GM23248 (cell line): ENCODE measurements around the gene WDFY1. TPM values are rescaled to one million over a fixed set of nuclear protein-coding genes. Genes with fewer than 3 reads are reported as not detected.

Source experiments
- DNase-seq: peaks from one replicate; pipeline ENCODE4 v3.0.0-alpha.2; 2015
- H2AFZ ChIP-seq: fragments of 200-600 bp; sonication (generic); 2 replicates; pipeline ENCODE4 v1.6.1; 2016; ENCODE audit warnings: antibody characterized with exemption
- H3F3A ChIP-seq: fragments of 200-600 bp; sonication (generic); 2 replicates; pipeline ENCODE4 v1.6.1; 2016; ENCODE audit warnings: mild to moderate bottlenecking, antibody characterized with exemption, mixed run types; ENCODE audit not compliant: insufficient read depth
- H3K27ac ChIP-seq: fragments of 200-600 bp; sonication (generic); 2 replicates; pipeline ENCODE4 v1.5.1; 2016; ENCODE audit warnings: mild to moderate bottlenecking
- H3K27me3 ChIP-seq: fragments of 200-600 bp; sonication (generic); replicated peaks from 2 replicates; pipeline ENCODE4 v1.6.1; 2016; ENCODE audit warnings: mild to moderate bottlenecking; ENCODE audit not compliant: insufficient read depth
- H3K36me3 ChIP-seq: fragments of 200-600 bp; sonication (generic); 2 replicates; pipeline ENCODE4 v1.6.1; 2016; ENCODE audit warnings: low read depth, mild to moderate bottlenecking
- H3K4me1 ChIP-seq: fragments of 200-600 bp; sonication (generic); 2 replicates; pipeline ENCODE4 v1.6.1; 2016; ENCODE audit warnings: mild to moderate bottlenecking; ENCODE audit not compliant: insufficient read depth
- H3K4me2 ChIP-seq: fragments of 200-600 bp; sonication (generic); one replicate; pipeline ENCODE4 v1.6.1; 2016; ENCODE audit warnings: mild to moderate bottlenecking; ENCODE audit not compliant: unreplicated experiment
- H3K4me3 ChIP-seq: fragments of 200-600 bp; sonication (generic); 2 replicates; pipeline ENCODE4 v1.5.1; 2016; ENCODE audit warnings: mild to moderate bottlenecking
- H3K79me2 ChIP-seq: fragments of 200-600 bp; sonication (generic); 2 replicates; pipeline ENCODE4 v1.6.1; 2016; ENCODE audit warnings: mild to moderate bottlenecking; ENCODE audit not compliant: insufficient read depth
- H3K9ac ChIP-seq: fragments of 200-600 bp; sonication (generic); 2 replicates; pipeline ENCODE4 v1.6.1; 2016; ENCODE audit warnings: mild to moderate bottlenecking
- H3K9me2 ChIP-seq: fragments of 200-600 bp; sonication (generic); 2 replicates; pipeline ENCODE4 v1.6.1; 2016; ENCODE audit warnings: mixed run types, mild to moderate bottlenecking, moderate library complexity; ENCODE audit not compliant: insufficient read depth
- H3K9me3 ChIP-seq: fragments of 200-600 bp; sonication (generic); one replicate; pipeline ENCODE4 v1.6.1; 2017; ENCODE audit warnings: low read depth
- H4K20me1 ChIP-seq: fragments of 200-600 bp; sonication (generic); 2 replicates; pipeline ENCODE4 v1.6.0; 2016; ENCODE audit not compliant: insufficient read depth
- EZH2 ChIP-seq: fragments of 200-600 bp; sonication (generic); IDR thresholded peaks from 2 replicates; pipeline ENCODE4 v1.6.1; 2018; ENCODE audit warnings: antibody characterized with exemption, mild to moderate bottlenecking; ENCODE audit not compliant: insufficient read depth, poor library complexity, severe bottlenecking
- EZH2phosphoT487 ChIP-seq: fragments of 200-600 bp; sonication (generic); IDR thresholded peaks from 2 replicates; pipeline ENCODE4 v1.6.1; 2018; ENCODE audit warnings: antibody characterized with exemption, moderate library complexity, mild to moderate bottlenecking, low read depth; ENCODE audit not compliant: insufficient read depth
- WGBS, 2 experiments: methylation state at CpG; one replicate each; pipeline ENCODE4 v1.1.6; 2015 to 2017; ENCODE audit warnings: low lambda C conversion rate in 2 of 2, low coverage in 1 of 2; ENCODE audit errors: missing lambda C conversion rate in 2 of 2; 5-methylcytosine and 5-hydroxymethylcytosine counted together
- in situ Hi-C: fragments of 300-500 bp; cut with MboI; formaldehyde crosslinking; loops from 2 replicates; pipeline ENCODE4 v1.15.0; 2020
- polyA plus RNA-seq: library from polyadenylated mRNA; unstranded; fragments of >200 nt; fragmentation: Nextera tagmentation; extraction: Ambion mirVana; gene quantifications from 2 replicates; pipeline ENCODE4 v1.2.1, GENCODE V29; 2016
- total RNA-seq: library from RNA; depleted of rRNA; stranded (reverse); fragments of >200 nt; shearing (Covaris generic); gene quantifications from 2 replicates; pipeline ENCODE4 v1.2.3, GENCODE V29; 2014

The WDFY1 gene
- total and polyA plus RNA-seq, 2 experiments from 2014 or later: 65.1 to 81.2 TPM

DNA sequence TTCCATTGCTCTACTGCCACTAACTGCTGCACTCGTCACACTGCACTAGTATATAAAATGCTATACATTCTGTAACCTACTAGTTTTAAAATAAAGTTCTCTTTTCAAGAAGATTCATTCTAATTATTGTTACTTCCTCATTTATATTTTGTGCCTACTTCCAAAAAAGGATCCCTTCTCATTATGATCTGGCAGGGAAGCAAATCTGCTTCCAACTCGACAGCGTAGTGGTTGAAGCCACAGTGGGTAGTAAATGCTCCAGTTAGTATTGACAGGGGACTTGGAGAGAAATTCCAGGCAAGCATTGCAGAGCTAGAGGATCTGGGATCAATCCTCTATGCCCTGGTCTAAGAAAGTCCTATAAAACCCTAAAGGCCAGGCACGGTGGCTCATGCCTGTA is 54.4 kb downstream of the WDFY1 start:
- Histone ChIP-seq H3K79me2 (peaks cover 4% of the 10 kb centered on the region; the same call in 1 of the 2 replicates), H3K4me3 (no peak overlapping the region), H3K9ac (no peak overlapping the region), H3K4me2 (no peak overlapping the region), H4K20me1 (no peaks in the 10 kb centered on the region), H3K27ac (no peak overlapping the region), H3K9me2 (no peaks in the 10 kb centered on the region), H3K9me3 (no peaks in the 10 kb centered on the region), H3K27me3 (no peaks in the 10 kb centered on the region), H2AFZ (no peak overlapping the region), H3K4me1 (no peaks in the 10 kb centered on the region), H3K36me3 (peaks cover 28% of the 10 kb centered on the region), H3F3A (0 out of 2 replicates have a peak, but pooled peaks cover 1% of the 10 kb centered on the region)
- in situ Hi-C loops: no loop called here
- no peak for TF ChIP-seq EZH2
- TF ChIP-seq EZH2phosphoT487: no peak
- WGBS, 2 experiments: 71 to 74% methylated on average over 4 of the region's 4 CpGs
- DNase-seq: no peak

DNA sequence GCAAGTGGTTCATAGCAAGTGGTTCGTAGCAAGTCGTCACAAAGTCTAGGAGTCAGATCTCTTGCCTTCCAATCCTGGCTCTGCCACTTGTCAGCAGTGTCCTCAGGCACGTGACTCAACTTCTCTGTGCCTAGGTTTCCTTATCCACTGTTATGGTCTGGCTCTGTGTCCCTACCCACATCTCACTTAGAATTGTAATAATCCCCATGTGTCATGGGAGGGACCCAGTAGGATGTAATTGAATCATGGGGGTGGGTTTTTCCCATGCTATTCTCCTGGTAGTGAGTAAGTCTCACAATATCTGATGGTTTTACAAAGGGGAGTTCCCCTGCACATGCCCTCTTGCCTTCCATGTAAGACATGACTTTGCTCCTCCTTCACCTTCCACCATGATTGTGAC is 55.9 kb downstream of the WDFY1 start:
- Histone ChIP-seq H3K9me2 (no peaks in the 10 kb centered on the region), H3K36me3 (peaks cover 34% of the 10 kb centered on the region), H3K27me3 (no peaks in the 10 kb centered on the region), H4K20me1 (no peaks in the 10 kb centered on the region), H3K27ac (no peak overlapping the region), H3K9me3 (no peaks in the 10 kb centered on the region), H3K9ac (no peak overlapping the region), H3K79me2 (peaks cover 4% of the 10 kb centered on the region; the same call in 1 of the 2 replicates), H3K4me2 (no peak overlapping the region), H3K4me3 (no peak overlapping the region), H3F3A (peaks cover 15% of the 10 kb centered on the region; the same call in 1 of the 2 replicates), H3K4me1 (peaks cover 12% of the 10 kb centered on the region), H2AFZ (no peak overlapping the region)
- no peak for DNase-seq
- no peak for TF ChIP-seq EZH2phosphoT487
- no peak for TF ChIP-seq EZH2
- WGBS, 2 experiments: 88 to 91% methylated on average over 3 of the region's 3 CpGs
- in situ Hi-C loops: no loop called here

GRCh38 chr2:223888251-223888650 is 56.9 kb downstream of the WDFY1 start:
- Histone ChIP-seq H3K36me3 (peaks cover 35% of the 10 kb centered on the region), H3K79me2 (peaks cover 4% of the 10 kb centered on the region; the same call in 1 of the 2 replicates), H3K9ac (no peak overlapping the region), H3K27ac (no peak overlapping the region), H3K4me1 (peaks cover 16% of the 10 kb centered on the region), H3K9me2 (no peaks in the 10 kb centered on the region), H2AFZ (no peak overlapping the region), H4K20me1 (no peaks in the 10 kb centered on the region), H3K4me3 (no peak overlapping the region), H3K9me3 (no peaks in the 10 kb centered on the region), H3F3A (peaks cover 15% of the 10 kb centered on the region; the same call in 1 of the 2 replicates), H3K4me2 (no peak overlapping the region), H3K27me3 (no peaks in the 10 kb centered on the region)
- TF ChIP-seq EZH2phosphoT487 (no peak), EZH2 (no peak)
- no peak for DNase-seq
- WGBS, 2 experiments: 97% methylated on average over 2 of the region's 2 CpGs
- in situ Hi-C loops: no loop called here

DNA sequence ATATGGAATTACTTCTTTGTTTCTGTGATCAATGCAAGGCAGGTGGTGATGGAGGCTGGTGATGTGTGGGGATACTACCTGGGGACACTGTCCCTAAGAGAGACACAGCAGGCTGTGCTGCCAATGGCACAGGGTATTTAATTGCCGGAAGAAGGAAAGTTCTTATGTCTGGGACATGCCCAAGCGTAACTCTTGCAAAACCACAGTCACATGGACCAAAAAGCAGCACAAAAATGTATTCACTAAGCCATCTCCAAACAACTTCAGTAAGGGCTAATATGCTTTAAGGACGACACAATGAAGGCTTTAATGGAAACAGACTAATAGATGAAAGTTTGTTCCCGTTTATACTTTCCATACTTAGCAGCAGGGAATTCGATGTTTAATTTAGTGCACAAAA is 58.0 kb downstream of the WDFY1 start:
- no peaks in the 10 kb centered on the region for H3K27me3 ChIP-seq
- peaks cover 31% of the 10 kb centered on the region for H3K36me3 ChIP-seq
- whole genome bisulfite sequencing, 2 experiments: 97 to 98% methylated on average over 5 of the region's 5 CpGs
- in situ Hi-C loops: no loop called here
- peaks cover 15% of the 10 kb centered on the region; the same call in 1 of the 2 replicates for H3F3A ChIP-seq
- no peaks in the 10 kb centered on the region for H3K9me2 ChIP-seq
- H4K20me1 ChIP-seq: no peaks in the 10 kb centered on the region
- TF ChIP-seq EZH2phosphoT487 (no peak), EZH2 (no peak)
- no peak overlapping the region for H3K4me3 ChIP-seq
- no peak overlapping the region for H2AFZ ChIP-seq
- H3K27ac ChIP-seq: no peak overlapping the region
- DNase-seq: no peak
- H3K9me3 ChIP-seq: no peaks in the 10 kb centered on the region
- no peak overlapping the region for H3K9ac ChIP-seq
- H3K4me2 ChIP-seq: no peak overlapping the region
- H3K79me2 ChIP-seq: peaks cover 4% of the 10 kb centered on the region; the same call in 1 of the 2 replicates
- peaks cover 16% of the 10 kb centered on the region for H3K4me1 ChIP-seq

- 0 to 2% methylated on average over 2 of the region's 2 CpGs for WGBS, 2 experiments
- in situ Hi-C loops: no loop called here
Observed at GRCh38 chr2:223886726-223887125, 58.4 kb downstream of the WDFY1 start.

More at GRCh38 chr2:223886726-223887125, 58.4 kb downstream of the WDFY1 start:
- Histone ChIP-seq H3F3A (peaks cover 15% of the 10 kb centered on the region; the same call in 1 of the 2 replicates), H3K4me1 (peaks cover 16% of the 10 kb centered on the region), H2AFZ (no peak overlapping the region), H3K4me2 (no peak overlapping the region), H3K9me2 (no peaks in the 10 kb centered on the region), H3K4me3 (no peak overlapping the region), H4K20me1 (no peaks in the 10 kb centered on the region), H3K79me2 (peaks cover 4% of the 10 kb centered on the region; the same call in 1 of the 2 replicates), H3K27ac (no peak overlapping the region), H3K27me3 (no peaks in the 10 kb centered on the region), H3K9me3 (no peaks in the 10 kb centered on the region), H3K36me3 (peaks cover 30% of the 10 kb centered on the region), H3K9ac (no peak overlapping the region)
- DNase-seq: no peak
- TF ChIP-seq EZH2 (no peak), EZH2phosphoT487 (no peak)
